Hepatocyte (in vitro differentiated cells): ENCODE data around the gene LOC101059915.

Experiments
- CTCF ChIP-seq: fragments of 200-600 bp; sonication (generic); IDR thresholded peaks from 2 replicates; pipeline ENCODE4 v1.5.1; 2016; ENCODE audit warnings: antibody characterized with exemption, mild to moderate bottlenecking; ENCODE audit not compliant: poor library complexity
- EZH2 ChIP-seq: fragments of 200-600 bp; sonication (generic); IDR thresholded peaks from 2 replicates; pipeline ENCODE4 v1.6.1; 2016; ENCODE audit warnings: antibody characterized with exemption, mild to moderate bottlenecking, borderline replicate concordance

GRCh38 chrX:71619986-71620385 is 47.4 kb upstream of the LOC101059915 start:
- TF ChIP-seq CTCF = no peak
- TF ChIP-seq EZH2 = no peak
